GM18526 (cell line): ENCODE results near the gene DGLUCY.

ENCODE experiments used
- POLR2A ChIP-seq: IDR thresholded peaks from 3 replicates; pipeline ENCODE4 v1.6.1; 2011; ENCODE audit not compliant: insufficient read length; ENCODE audit errors: extremely low read depth

Gene DGLUCY

GRCh38 chr14:91108941-91109611 is 4.8 kb upstream of the DGLUCY start:
- TF ChIP-seq POLR2A: no peak

- no peak for TF ChIP-seq POLR2A
Observed at GRCh38 chr14:91111443-91111842, 2.4 kb upstream of the DGLUCY start.

DNA sequence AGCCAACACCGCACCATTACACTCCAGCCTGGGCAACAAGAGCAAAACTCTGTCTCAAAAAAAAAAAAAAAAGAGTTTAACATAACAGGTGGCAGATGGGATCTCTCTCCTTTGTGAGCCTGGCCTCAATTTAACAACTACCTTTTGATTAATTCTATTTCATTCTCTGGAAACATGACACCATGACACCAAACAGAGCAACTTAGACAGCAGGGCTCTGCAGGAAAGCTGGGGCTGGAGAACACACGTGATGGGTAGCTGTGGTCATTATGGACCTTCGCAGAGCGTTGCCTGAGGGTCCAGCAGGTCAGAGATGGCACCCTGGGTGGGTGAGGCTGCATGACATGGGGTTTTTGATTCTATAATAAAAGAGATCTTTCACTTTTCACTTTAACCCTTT is 1.7 kb upstream of the DGLUCY start:
- TF ChIP-seq POLR2A: no peak

GRCh38 chr14:91114079-91115065 is 499 bp downstream of the DGLUCY start:
- TF ChIP-seq POLR2A: peak; percentile 75

DNA sequence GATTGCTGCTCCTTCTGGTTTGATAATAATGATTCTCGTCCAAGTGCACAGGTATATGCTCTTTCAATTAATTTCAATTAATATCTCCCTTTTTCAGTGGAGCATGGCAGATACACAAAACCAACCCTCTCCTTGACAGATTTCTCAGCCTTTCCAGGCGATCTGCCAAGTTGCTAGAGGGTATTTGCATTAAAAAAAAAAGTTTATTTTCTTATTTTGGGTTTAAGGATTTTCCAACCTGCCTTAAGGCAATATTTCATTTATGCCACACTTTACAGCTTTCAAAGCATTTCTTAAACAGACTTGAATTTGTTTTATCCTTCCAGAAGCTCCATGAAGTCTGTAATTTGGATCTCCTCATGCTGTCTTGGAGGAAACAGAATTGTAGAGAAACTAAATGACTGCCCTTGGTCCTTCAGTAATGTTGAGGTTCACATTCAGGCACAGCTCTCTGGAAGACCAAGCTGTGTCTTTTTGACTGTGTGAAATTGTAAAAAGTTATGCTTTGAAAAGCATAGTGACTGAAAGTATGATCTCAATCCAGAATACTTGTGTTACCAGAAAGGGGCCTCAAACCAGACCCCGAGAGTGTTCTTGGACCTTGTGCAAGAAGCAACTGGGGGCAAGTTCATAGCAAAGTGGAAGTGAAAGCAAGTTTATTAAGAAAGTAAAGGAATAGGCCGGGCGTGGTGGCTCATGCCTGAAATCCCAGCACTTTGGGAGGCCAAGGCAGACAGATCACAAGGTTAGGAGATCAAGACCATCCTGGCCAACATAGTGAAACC is 2.3 kb downstream of the DGLUCY start:
- no peak for TF ChIP-seq POLR2A

DNA sequence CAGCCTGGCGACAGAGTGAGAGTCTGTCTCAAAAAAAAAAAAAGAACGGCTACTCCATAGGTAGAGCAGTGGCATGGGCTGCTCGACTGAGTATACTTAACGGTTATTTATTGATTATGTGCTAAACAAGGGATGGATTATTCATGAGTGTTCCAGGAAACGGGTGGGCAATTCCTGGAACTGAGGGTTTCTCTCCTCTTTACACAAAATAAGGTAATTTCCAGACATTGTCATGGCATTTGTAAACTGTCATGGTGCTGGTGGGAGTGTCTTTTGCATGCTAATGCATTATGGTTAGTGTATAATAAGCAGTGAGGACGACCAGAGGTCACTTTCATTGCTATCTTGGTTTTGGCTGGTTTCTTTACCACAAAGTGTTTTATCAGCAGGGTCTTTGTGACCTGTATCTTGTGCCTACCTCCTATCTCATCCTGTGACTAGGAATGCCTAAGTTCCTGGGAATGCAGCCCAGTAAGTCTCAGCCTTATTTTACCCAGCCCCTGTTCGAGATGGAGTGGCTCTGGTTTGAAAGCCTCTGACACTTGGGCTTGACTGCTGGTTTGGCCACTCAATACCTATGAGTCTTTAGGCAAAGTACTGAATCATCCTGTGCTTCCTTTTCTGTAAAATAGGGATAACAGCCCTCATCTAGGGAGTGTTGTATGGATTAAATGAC is 3.2 kb downstream of the DGLUCY start:
- TF ChIP-seq POLR2A: no peak

- TF ChIP-seq POLR2A: no peak
Observed at GRCh38 chr14:91117960-91118359, 4.1 kb downstream of the DGLUCY start.

DNA sequence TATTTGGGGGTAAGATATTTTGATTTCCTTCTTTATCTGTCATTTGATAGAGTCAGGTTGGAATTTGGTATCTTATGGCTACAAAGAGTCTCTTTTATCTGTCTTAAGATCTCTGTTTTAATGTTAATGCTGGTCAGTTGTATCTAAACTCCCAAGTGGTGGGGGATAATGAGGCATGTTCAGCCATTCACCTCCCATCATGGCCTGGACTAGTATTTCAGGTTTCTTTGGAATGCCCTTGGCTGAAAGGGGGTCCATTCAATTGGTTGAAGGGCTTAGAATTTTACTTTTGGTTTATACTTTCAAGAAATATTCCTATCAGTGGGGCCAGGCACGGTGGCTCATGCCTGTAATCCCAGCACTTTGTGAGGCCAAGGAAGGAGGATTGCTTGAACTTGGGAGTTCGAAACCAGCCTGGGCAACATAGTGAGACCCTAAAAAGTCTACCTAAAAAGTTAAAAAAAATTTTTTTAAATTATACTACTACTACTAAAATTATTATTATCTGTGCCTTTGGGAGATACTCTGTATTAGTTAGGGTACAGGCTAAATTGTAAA is 4.7 kb downstream of the DGLUCY start:
- no peak for TF ChIP-seq POLR2A

DNA sequence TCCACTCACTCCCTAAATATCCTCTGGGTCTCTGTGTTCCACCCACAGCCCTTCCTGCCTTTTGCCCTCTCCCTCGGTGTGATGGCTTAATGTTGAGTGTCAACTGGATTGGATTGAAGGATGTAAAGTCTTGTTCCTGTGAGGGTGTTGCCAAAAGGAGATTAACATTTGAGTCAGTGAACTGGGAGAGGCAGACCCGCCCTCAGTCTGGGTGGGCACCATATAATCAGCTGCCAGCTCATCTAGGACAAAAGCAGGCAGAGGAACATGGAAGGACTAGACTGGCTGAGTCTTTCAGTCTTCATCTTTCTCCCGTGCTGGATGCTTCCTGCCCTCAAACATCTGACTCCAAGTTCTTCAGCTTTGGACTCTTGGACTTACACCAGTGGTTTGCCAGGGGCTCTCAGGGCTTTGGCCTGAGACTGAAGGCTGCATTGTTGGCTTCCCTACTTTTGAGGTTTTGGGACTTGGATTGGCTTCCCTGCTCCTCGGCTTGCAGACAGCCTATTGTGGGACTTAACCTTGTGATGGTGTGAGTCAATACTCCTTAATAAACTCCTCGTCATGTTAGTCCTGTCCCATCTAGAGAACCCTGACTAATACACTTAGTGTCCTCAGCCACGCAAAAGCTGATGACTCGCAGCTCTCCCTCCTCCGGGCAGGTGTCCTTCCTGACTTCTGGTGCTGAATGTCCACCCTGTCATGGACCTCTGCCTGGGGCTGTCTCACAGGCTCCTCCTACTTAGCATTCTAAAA is 5.9 kb downstream of the DGLUCY start:
- TF ChIP-seq POLR2A: no peak

DNA sequence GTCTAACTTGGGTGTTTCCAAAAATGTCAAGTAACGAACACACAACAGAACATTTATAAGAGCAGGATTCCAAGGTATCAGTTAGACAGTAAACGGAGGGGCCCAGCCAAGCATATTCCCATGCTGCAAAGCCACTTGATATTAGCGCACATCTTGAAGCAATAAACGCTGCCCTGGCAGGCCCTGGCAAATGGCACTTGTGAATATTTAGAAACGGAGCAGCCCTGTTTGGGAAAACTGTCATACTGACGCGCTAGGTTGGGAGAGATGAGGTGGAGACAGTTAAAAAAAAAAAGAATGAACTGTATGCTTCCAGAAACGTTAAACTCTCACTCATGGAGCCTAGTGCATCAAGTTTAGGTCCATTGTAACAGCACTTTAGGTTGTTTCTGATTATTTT is 9.3 kb downstream of the DGLUCY start:
- no peak for TF ChIP-seq POLR2A

DNA sequence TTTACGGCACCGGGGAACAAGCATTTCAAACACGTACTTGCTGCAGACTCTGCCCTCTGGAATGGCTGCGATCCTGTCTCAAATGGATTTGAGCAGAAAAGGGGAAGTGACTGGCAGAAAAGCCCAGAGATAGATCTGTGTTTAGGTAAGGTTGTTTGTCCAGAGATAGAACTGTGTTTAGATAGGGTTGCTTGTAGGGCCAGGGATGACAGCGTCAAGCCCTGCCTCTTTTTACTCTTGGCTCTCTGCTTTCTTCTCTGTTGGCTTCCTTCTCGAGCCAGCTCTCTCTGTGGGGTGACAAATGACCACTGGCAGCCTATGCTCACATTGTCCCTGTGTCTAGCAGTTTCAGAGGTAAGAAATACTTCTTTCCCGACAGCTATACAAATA is 11.4 kb downstream of the DGLUCY start:
- no peak for TF ChIP-seq POLR2A

GRCh38 chr14:91125801-91126200 is 11.9 kb downstream of the DGLUCY start:
- no peak for TF ChIP-seq POLR2A

DNA sequence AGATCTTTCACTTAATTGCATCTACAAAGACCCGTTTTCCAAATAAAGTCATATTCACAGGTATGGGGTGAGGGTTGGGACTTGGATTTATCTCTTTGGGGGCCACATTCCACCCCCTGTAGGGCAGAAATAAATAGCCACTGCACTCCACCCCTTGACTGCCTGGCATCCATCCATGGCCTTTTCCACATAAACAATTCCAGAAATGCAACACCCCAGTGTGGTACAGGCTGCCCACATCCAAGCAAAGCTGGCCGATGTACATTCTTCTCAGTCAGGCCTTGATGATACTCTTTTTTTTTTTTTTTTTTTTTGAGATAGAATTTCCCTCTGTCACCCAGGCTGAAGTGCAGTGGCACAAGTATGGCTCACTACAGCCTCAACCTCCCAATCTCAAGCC is 12.9 kb downstream of the DGLUCY start:
- TF ChIP-seq POLR2A: no peak

DNA sequence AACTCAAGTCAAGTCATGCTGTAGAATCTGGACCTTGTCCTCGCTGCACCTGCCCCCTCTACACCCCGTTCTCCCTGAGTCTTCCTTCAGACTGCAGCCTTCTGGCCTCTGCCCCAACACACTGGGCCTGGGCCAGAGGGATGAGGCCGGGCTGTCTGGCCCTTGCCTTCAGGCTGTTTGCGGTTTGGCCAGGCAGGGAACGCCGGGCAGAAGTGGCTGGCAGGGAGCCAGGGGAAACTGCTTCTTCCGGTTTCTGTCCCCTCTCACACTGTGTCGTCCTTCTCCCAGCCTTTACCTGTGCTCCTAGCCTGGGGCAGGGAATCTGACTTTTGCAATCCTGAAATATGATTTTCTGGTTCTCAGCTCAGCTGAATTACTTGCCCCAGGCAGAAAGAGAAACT is 13.5 kb downstream of the DGLUCY start:
- no peak for TF ChIP-seq POLR2A
